GM13976 (cell line): Measurements from ENCODE around the gene AQR.
"Not testable (repeated sequence)": the region's sequence is repeated elsewhere in the genome, so short reads cannot be mapped to it uniquely, and the experiment has no call there.

Source experiments
- DNase-seq: peaks from one replicate; pipeline ENCODE4 v3.0.0; 2012; ENCODE audit warnings: low spot score
- CTCF ChIP-seq: IDR thresholded peaks from 2 replicates; pipeline ENCODE4 v1.5.1; 2012; ENCODE audit warnings: borderline replicate concordance, mild to moderate bottlenecking; ENCODE audit not compliant: insufficient read depth; ENCODE audit errors: extremely low read depth, missing control alignments, control extremely low read depth
- in situ Hi-C: fragments of 300-500 bp; cut with MboI; formaldehyde crosslinking; loops from one replicate; pipeline ENCODE4 v1.12.0; 2022; ENCODE audit warnings: low sequenced_read_pairs, mixed read lengths, inconsistent platforms; ENCODE audit not compliant: unreplicated experiment

AQR gene

GRCh38 chr15:34818526-34818925 is 151.0 kb downstream of the AQR start:
- TF ChIP-seq CTCF, result no peak
- in situ Hi-C loops, result no loop called here
- no peak for DNase-seq

- in situ Hi-C loops, result no loop called here
- no peak for TF ChIP-seq CTCF
- DNase-seq, result no peak
Measured at GRCh38 chr15:34815836-34816235, 153.7 kb downstream of the AQR start.

GRCh38 chr15:34813446-34814190 is 155.9 kb downstream of the AQR start:
- TF ChIP-seq CTCF, result no peak
- no peak for DNase-seq
- in situ Hi-C loops, result no loop called here

GRCh38 chr15:34812868-34813365 is 156.6 kb downstream of the AQR start:
- DNase-seq, in situ Hi-C loops: not testable (repeated sequence)

- in situ Hi-C loops, result no loop called here
- TF ChIP-seq CTCF, result no peak
- DNase-seq, result no peak
Measured at GRCh38 chr15:34812369-34812768, 157.2 kb downstream of the AQR start.

GRCh38 chr15:34810443-34811129 is 159.0 kb downstream of the AQR start:
- no peak for DNase-seq
- in situ Hi-C loops, result no loop called here
- no peak for TF ChIP-seq CTCF

GRCh38 chr15:34809186-34809585 is 160.4 kb downstream of the AQR start:
- DNase-seq, result no peak
- in situ Hi-C loops, result no loop called here
- TF ChIP-seq CTCF, result no peak
